NT2/D1 (cell line): Measurements from ENCODE around the gene ASIC2.

ENCODE experiments used
- DNase-seq: peaks from one replicate; pipeline ENCODE4 v3.0.0-alpha.2; 2011; ENCODE audit warnings: low read depth, low spot score
- H3K27me3 ChIP-seq: 2 replicates; pipeline ENCODE4 v1.6.0; 2011; ENCODE audit warnings: mild to moderate bottlenecking; ENCODE audit not compliant: insufficient read length, insufficient read depth
- H3K36me3 ChIP-seq: 2 replicates; pipeline ENCODE4 v1.6.1; 2011; ENCODE audit warnings: mild to moderate bottlenecking, low read length, mixed read lengths; ENCODE audit not compliant: insufficient read depth, insufficient read length
- H3K4me1 ChIP-seq: 2 replicates; pipeline ENCODE4 v1.5.1; 2011; ENCODE audit not compliant: insufficient read depth, insufficient read length
- H3K4me3 ChIP-seq: 2 replicates; pipeline ENCODE4 v1.5.1; 2011; ENCODE audit warnings: low read depth; ENCODE audit not compliant: insufficient read length
- H3K9ac ChIP-seq: 2 replicates; pipeline ENCODE4 v1.6.0; 2011; ENCODE audit warnings: low read depth; ENCODE audit not compliant: insufficient read length
- H3K9me3 ChIP-seq: 2 replicates; pipeline ENCODE4 v1.5.1; 2011; ENCODE audit warnings: mild to moderate bottlenecking, low read length; ENCODE audit not compliant: insufficient read depth
- SUZ12 ChIP-seq: IDR thresholded peaks from 2 replicates; pipeline ENCODE4 v1.6.1; 2011; ENCODE audit not compliant: insufficient read length, insufficient read depth; ENCODE audit errors: extremely low read depth
- YY1 ChIP-seq: IDR thresholded peaks from 2 replicates; pipeline ENCODE4 v1.6.1; 2011; ENCODE audit not compliant: insufficient read length, insufficient read depth
- ZNF274 ChIP-seq: IDR thresholded peaks from 2 replicates; pipeline ENCODE4 v1.6.1; 2011; ENCODE audit warnings: mild to moderate bottlenecking, low read depth, low read length

ASIC2 gene

DNA sequence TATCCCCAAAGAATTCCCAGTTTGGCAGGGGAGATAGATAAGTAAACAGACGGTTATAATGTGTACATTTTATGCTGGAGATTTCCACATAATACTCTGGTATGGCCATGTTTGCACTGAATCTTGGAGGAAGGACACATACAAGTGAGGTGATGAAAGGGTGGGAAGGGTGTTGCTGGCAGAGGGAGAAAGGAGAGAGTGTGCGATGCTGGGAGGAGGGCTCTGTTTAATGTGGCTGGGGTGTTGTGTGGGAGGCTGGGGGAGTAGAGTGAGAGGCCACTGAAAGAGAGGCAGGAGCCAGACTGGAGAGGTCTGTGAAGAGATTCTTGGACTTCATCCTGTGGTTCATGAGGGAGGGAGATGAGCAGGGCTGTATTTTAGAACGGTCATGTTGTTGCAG, 213.9 kb downstream of the ASIC2 start:
- Histone ChIP-seq H3K9me3 (no peaks in the 10 kb centered on the region), H3K4me3 (no peak overlapping the region), H3K4me1 (no peaks in the 10 kb centered on the region), H3K27me3 (no peaks in the 10 kb centered on the region), H3K36me3 (no peaks in the 10 kb centered on the region), H3K9ac (no peak overlapping the region)
- DNase-seq = no peak
- TF ChIP-seq YY1 (no peak), ZNF274 (no peak), SUZ12 (no peak)

DNA sequence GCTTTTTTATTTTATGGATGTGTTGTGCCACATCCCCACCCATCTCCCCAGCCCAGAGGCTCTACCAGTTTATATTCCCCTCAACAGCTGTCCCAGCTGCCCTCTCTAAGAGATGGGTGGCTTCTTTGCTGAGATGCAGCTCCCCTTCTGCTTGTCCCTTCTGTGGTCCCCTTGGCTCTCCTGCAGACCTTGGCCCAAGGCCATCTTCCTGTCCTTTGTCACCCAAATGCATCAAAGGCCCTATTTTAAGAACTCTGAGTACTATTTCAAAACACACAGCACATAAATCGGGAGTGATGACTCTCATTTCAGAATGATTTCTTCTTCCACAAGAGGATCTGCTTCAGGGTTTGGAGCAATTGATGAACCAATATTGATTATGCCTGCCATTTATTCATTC, 216.1 kb downstream of the ASIC2 start:
- no peak for TF ChIP-seq SUZ12
- TF ChIP-seq ZNF274 = no peak
- no peak for TF ChIP-seq YY1
- Histone ChIP-seq H3K9ac (no peak overlapping the region), H3K36me3 (no peaks in the 10 kb centered on the region), H3K4me1 (no peaks in the 10 kb centered on the region), H3K9me3 (no peaks in the 10 kb centered on the region), H3K4me3 (no peak overlapping the region), H3K27me3 (no peaks in the 10 kb centered on the region)
- DNase-seq = no peak

DNA sequence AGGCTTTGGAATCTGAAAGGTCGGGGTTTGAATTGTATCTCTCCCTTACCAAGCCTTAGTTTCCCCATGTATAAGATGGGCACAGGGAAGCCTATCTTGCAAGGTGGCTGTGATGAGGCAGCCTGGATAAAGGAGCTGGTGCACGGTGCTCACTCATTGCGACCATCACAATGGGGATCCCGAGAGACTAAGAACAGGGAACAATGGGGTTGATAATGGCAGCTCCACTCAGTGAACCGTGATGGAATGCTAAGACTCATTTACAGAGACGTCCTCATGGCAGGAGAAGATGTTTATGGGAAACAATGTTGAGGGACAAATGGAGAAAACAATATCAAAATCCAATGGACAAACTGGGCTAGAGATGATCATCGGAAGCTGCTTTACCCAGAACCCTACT, 219.7 kb downstream of the ASIC2 start:
- no peaks in the 10 kb centered on the region; the same call in 1 of the 2 replicates for H3K9me3 ChIP-seq
- no peaks in the 10 kb centered on the region for H3K36me3 ChIP-seq
- no peaks in the 10 kb centered on the region for H3K4me1 ChIP-seq
- no peak overlapping the region for H3K9ac ChIP-seq
- no peaks in the 10 kb centered on the region for H3K27me3 ChIP-seq
- TF ChIP-seq ZNF274 (no peak), SUZ12 (no peak), YY1 (no peak)
- no peak for DNase-seq
- no peak overlapping the region for H3K4me3 ChIP-seq

GRCh38 chr17:33072421-33073161, 220.5 kb downstream of the ASIC2 start:
- H3K36me3 ChIP-seq = no peaks in the 10 kb centered on the region
- no peaks in the 10 kb centered on the region; the same call in 1 of the 2 replicates for H3K9me3 ChIP-seq
- DNase-seq = no peak
- TF ChIP-seq SUZ12 = no peak
- TF ChIP-seq YY1 = no peak
- TF ChIP-seq ZNF274 = no peak
- no peak overlapping the region for H3K9ac ChIP-seq
- H3K4me3 ChIP-seq = no peak overlapping the region
- H3K27me3 ChIP-seq = no peaks in the 10 kb centered on the region
- H3K4me1 ChIP-seq = no peaks in the 10 kb centered on the region

DNA sequence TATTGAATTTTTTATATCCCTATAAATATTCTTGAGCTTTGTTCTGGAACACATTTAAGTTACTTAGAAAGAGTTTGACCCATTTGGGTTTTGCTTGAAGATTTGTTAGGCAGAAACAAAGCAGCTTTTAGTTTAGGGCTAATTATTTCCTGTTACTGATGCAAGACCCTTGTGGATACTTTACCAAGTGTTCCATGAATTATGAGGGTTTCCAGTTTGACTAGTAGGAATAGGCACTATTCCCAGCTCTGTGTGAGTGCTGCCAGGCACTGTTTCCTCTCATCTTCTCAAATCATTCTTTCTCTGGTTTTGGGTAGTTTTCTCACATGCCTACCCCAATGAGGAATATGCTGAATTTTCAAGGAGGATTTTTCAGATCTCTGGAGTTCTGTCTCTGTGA, 221.4 kb downstream of the ASIC2 start:
- H3K36me3 ChIP-seq = no peaks in the 10 kb centered on the region

DNA sequence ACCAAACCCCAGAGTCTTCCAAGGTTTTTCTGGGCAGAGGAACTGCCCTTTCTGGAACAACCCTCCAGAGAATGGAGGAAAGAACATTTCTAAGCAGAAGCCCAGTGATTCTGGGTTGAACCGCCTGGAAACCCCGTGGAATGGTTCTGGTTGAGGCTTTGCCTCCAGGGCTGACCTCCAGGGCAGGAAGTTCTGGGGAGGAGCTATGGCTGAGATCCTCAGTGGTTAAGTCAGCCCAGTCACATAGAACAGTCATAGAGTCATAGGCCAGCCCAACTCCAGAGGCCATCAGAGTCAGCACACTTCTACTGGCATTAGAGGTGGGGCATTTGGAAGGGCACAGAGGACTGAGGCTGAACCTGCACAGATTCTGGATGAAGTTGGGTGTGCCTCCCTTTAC, 235.5 kb downstream of the ASIC2 start:
- no peaks in the 10 kb centered on the region for H3K4me1 ChIP-seq
- no peak for DNase-seq
- H3K36me3 ChIP-seq = no peaks in the 10 kb centered on the region
- H3K9me3 ChIP-seq = no peaks in the 10 kb centered on the region
- TF ChIP-seq ZNF274 (no peak), YY1 (no peak), SUZ12 (no peak)
- no peak overlapping the region for H3K9ac ChIP-seq
- H3K4me3 ChIP-seq = no peak overlapping the region
- H3K27me3 ChIP-seq = no peaks in the 10 kb centered on the region

More for the DNA sequence above, 221.4 kb downstream of the ASIC2 start:
- H3K4me1 ChIP-seq = no peaks in the 10 kb centered on the region
- H3K27me3 ChIP-seq = no peaks in the 10 kb centered on the region
- H3K9ac ChIP-seq = no peak overlapping the region
- H3K9me3 ChIP-seq = no peaks in the 10 kb centered on the region; the same call in 1 of the 2 replicates
- TF ChIP-seq ZNF274 (no peak), YY1 (no peak), SUZ12 (no peak)
- H3K4me3 ChIP-seq = no peak overlapping the region
- DNase-seq = no peak

GRCh38 chr17:33056399-33057146, 236.5 kb downstream of the ASIC2 start:
- TF ChIP-seq YY1 = no peak
- TF ChIP-seq ZNF274 = no peak
- TF ChIP-seq SUZ12 = no peak
- Histone ChIP-seq H3K4me3 (no peak overlapping the region), H3K4me1 (no peaks in the 10 kb centered on the region), H3K9ac (no peak overlapping the region), H3K27me3 (no peaks in the 10 kb centered on the region), H3K9me3 (no peaks in the 10 kb centered on the region), H3K36me3 (no peaks in the 10 kb centered on the region)
- no peak for DNase-seq
